GM18861 (cell line): ENCODE data around the gene HEATR5A.
"Not testable (repeated sequence)": the region's sequence is repeated elsewhere in the genome, so short reads cannot be mapped to it uniquely, and the experiment has no call there.

Experiments
- ATAC-seq: cut with Tn5 transposase; IDR thresholded peaks from one replicate; pipeline ENCODE4 v1.9.1; 2021; ENCODE audit not compliant: unreplicated experiment

HEATR5A gene

DNA sequence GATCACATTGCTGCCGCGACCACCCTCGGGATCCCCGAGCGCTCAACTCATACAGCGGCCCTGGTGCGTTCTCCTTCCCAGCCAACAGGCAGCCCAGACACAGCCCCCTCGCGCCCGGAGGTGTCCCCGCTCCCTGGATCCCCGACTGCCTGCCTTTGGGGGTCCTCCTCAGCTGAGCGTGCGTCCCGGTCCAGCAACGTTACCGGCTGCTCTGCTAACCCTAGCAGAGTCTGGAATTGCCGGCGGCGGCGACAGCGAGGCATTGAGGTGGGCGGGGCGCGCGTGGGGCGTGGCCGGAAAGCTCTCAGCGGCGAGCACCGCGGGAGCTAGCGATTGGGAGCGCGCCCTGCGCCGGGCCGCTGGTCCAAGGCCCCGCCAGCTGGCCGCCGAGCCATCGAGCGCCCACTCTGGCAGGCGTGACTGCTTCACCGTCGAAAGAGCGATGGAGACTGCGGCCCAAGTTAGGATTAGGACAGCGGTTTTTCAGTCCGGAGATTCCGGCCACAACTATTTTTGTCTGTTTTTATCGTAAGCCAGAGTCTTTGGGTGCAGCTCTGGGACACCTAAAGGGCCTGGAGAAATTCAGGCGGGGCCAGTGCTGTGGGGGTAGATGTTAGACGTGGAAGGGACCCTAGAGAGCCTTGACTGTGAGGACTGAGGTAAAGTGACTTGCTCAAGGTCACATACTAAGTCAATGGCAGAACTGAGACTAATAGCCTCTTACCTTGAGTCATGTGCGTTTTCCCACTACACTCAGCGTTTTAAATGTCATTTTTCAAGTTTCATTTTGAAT is at the start of gene HEATR5A:
TSS of gene HEATR5A (minus strand) at position 232 of the 793 bp plus-strand sequence. CDS start 17,575 bp downstream, outside the sequence.
- peak; percentile 98 for ATAC-seq

DNA sequence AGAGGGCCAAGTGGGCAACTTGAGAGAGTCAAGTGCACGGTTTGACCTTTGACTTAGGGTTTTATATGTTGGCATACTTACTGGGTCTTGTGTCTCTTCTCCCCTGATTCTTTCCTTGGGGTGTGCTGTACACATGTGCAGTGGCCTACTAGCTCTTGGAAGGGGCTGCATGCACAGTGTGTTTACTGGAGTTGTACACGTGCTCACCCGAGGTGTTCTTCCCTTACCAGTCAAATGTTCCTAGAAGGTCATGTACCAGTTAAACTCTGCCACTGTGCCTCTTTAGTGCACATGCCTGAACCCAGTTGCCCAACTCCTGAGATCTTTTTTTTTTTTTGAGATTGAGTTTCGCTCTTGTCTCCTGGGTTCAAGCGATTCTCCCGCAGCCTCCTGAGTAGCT is 46.2 kb upstream of the HEATR5A start:
- ATAC-seq: no peak

DNA sequence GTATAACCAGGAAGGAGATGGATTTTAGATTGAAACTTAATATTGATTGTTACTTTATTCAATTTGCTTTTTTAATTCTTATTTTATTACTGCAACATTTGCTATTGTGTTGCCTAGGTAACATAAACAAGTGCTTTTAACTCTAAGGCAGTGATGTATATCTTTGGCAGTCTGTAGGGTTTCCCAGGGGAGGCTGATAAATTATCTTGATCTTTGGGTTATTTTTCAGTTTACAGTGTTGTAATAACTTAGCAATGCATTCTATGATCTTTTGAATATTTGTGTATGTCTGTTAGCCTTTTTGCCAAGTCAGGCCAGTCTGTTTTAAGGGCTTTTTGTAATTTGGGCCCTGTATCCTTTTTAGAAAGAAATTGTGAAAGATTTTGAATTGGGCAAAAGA is 44.8 kb upstream of the HEATR5A start:
- no peak for ATAC-seq

DNA sequence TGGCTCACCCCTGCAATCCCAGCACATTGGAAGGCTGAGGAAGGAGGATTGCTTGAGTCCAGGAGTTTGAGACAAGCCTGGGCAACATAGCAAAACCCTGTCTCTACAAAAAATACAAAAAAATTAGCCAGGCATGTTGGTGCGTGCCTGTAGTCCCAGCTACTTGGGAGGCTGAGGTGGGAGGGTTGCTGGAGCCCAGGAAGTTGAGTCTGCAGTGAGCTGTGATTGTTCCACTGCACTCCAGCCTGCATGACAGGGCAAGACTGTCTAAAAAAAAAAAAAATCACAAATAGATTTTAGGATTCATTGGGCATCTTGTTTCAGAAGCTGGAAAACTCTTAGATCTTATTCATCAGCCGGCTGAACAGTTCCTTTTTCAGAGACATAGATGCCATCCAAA is 42.1 kb upstream of the HEATR5A start:
- ATAC-seq: not testable (repeated sequence)

DNA sequence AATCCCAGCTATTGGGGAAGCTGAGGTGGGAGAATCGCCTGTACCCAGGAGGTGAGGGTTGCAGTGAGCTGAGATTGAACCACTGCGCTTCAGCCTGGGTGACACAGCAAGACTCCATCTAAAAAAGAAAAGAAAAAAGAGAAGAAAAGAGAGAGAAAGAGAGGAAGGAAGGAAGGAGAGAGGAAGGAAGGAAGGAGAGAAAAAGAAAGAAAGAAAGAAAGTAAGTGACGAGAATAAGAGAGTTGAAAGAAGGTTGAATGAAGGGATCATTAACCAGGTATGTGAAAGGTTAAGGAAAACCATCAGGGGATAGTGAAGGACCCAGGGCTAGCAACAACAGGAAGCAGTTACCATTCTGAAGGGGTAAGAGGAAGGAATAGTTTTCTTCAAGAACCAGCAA is 41.2 kb upstream of the HEATR5A start:
- ATAC-seq: no peak

DNA sequence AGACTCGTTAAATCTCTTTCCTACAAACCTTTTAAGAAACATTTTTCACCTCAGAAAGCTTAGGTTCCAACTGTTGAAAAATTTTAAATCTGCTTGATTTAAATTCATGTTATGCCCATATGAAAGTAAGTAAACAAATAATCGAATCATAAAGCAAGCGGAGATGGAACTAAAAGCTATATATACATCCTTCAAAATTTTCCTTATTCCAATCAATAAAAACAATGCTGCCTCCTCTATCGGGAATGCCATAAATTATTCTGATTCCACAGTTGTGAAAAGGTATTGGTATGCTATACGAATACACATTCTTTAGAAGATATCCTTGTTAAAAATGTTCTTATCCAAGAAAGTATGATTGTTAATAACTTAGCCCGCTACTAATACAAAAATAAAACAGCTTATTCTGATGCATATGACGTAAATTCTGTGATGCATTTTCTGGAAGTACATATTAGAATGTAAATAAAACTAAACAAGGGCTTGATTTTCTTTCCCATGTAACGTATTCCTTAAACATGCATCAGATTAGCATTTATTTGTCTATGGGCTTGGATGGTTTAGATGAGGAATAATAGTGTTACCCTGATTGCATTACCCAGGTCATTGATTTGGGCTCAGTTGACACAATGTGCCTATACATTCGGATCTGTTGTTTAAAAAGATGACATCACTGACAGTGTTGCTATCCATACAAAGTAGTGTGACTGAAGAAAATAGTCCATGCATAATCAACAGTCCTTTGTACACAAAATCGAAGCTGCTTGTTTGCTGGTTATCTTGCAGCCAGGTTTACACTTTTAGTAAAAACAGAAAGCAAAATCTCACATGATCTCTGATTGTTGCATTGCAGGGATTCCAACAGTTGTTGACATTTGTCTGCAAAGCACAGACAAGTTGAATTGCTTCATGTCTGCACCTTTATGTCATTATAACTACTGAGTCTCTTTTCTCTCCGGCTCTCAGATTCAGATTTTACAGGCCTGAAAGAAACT is 37.6 kb upstream of the HEATR5A start:
- ATAC-seq: no peak

DNA sequence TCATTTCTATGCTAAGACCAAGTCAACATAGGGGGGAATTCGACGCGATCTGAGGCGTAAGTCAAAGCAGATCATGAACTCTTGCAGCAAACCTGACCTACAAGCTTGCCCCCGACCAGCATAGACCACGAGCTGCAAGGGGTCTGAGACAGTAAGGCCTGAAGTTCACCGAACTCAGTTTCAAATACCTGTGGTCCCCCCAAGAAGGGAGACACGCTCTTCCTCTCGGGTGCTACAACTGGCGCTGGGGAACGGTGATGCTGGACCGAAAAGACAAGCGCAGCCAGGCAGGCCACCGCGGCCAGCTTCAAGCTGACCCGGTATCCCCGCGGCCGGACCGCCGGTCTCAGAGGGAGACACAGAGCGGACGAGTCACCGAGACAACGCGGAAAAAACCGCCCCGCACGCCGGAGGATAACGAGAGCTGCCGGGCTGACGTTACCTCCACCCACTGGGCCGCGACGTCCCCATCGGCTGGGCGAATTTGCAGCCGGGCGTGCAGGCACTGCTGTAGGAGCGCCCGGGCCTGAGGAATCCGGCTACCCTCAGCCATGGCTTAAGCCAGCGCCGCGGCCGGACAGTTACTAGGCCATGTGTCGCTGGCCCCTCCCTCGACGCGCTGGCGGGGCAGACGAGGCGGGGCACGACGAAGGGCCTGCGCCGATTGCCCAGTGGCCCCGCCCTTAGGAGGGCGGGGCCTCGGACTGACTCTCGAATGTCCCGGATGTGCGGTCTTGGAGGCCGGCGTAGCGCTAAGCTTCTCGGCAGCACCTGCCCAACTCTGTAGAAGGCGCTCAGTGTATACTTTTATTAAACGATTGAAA is 36.7 kb upstream of the HEATR5A start, which contains the start of gene DTD2:
TSS of gene DTD2 (minus strand) at position 666 of the 824 bp plus-strand sequence. CDS start at position 553, 113 bp downstream.
- ATAC-seq: peak; percentile 95

DNA sequence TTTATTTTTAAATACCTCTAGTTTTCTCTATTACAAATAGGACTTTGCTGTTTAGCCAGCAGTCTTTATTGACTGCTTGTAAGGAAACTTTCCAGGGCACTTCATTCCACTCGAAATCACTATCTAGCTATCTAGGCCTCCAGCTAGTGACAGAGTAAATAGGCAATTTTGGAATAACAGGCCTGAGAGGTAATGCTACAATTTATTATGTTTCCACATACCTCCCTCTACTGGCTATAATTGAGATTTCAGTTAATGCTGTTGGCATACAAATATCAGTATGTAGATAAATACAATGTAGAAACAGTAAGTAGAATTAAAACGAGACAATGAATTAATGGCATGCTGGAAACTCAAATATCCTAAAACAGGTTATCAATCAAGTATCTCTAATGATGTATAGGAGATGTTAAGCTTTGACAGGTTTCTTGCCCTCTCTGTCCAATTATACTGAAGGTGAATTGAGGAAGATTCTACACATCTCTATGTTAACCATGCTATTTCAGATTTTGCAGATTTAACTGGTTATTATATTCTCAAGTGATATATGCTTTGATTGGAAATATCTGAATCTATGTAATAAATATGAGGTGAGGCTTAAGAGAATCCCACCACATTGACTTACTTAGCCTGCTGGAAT is 29.7 kb upstream of the HEATR5A start:
- peak; percentile 82 for ATAC-seq

DNA sequence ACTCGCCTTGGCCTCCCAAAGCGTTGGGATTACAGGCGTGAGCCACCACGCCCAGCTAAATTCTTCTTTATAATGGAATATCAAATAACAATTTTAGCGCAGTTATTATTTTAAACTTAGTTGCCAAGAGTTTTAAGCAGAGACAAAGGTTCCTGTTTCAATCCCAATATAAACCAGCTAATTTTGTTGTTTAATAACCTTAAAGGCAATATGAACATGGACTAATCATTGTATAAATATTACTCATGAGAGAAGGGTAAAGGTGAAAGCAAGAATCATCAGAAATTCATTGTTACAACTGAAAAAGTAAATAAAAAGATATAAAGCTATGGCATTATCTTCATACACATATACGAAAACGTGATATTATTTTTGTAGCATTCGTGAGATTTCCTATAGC is 28.8 kb upstream of the HEATR5A start:
- no peak for ATAC-seq

DNA sequence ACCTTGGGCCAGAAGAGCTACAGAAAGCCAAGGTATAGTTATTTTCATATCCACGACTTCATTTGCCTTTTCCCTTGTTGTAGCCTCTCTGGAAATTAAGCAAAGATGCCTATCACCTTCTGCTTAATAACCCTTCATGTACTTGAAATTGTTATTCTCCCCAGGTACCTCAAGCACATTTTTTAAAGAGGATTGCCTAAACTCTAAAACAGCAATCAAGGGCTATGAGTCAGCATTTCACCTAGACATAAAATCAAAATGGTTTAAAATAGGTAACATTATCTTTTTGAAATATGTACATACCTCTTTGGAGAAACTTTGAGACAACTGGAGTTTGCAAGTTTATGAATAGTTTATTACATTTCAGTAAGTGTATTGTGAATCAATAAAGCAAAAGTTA is 25.4 kb upstream of the HEATR5A start:
- no peak for ATAC-seq

DNA sequence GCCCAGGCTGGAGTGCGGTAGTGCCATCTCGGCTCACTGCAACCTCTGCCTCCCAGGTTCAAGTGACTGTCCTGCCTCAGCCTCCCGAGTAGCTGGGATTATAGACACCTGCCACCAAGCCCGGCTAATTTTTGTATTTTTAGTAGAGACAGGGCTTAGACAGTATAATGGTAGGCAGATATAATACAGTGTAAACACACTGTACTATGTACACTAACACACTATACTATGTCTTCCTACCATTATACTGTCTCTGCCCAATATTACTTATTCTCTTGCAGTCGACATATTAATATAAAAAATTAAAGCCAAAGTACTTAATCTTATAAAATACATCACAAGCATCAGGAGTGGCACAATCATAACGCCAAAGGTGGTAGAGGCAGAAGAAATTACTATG is 21.9 kb upstream of the HEATR5A start:
- ATAC-seq: no peak

DNA sequence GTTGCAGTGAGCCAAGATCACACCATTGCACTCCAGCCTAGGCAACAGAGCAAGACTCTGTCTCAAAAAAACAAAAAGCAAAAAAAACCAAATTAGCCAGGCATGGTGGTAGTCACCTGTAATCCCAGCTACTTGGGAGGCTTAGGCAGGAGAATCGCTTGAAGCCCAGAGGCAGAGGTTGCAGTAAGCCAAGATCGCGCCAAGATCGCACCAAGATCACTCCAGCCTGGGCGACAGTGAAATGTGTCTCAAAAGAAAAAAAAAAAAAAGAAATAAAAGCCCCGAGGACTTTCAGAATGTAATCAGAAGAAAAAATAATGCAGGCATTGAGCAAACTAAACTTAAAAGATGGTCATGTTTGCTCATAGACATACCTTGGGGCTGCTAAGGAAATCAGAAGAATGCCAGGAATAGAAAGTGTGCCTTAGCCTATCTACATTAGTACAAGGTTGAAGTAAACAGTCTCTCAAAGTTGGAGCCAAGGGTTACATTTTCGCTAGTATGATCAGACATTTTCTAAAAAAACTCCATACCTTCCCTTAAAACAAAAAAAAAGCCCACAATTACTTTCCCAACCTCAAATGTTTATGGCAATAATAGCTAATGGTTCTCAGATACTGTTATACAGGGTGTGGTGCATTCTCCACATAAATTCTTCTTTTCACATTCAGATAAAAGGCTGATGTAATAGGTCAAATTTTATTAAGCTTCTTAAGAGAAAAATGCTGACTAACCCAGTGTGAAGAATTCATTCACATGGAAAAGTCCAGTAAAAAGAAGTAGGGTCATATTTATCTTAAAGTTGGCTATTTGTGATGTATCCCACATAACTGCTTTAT is 21.1 kb upstream of the HEATR5A start:
- no peak for ATAC-seq

DNA sequence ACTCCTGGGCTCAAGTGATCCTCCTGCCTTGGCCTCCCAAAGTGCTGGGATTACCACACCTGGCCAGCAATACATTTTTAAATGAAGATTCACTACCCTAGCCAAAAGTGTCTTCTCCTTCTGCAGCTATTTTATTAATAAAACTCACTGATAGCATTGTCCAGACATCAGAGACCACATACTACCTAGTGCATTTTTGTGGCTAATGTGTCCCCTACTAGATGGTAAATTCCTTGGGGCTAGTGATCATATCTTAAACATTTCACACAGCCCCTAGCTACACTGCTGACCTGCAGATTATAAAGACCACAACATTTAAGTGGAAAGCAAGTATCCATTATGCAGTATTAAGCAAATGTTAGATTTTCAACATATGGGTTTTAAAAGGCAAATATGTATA is 19.9 kb upstream of the HEATR5A start:
- ATAC-seq: no peak

DNA sequence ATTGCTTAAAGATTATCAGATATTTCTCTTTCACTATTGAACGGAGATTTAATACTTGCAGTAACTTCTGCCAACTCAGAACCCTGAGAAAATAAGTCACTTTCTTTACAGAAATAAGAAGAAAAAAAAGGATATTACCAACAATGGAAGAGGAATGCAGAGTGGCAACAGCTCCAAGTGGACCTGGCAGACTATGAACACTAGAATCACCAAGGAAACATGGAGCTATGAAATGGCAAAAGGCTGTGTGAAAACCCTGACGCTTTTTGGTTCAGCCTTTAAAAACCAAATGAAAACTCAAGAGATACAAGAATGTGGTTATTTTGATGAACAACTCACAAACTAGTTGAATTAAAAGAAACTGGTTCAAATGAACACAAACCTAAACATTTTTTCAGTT is 19.2 kb upstream of the HEATR5A start:
- ATAC-seq: no peak

DNA sequence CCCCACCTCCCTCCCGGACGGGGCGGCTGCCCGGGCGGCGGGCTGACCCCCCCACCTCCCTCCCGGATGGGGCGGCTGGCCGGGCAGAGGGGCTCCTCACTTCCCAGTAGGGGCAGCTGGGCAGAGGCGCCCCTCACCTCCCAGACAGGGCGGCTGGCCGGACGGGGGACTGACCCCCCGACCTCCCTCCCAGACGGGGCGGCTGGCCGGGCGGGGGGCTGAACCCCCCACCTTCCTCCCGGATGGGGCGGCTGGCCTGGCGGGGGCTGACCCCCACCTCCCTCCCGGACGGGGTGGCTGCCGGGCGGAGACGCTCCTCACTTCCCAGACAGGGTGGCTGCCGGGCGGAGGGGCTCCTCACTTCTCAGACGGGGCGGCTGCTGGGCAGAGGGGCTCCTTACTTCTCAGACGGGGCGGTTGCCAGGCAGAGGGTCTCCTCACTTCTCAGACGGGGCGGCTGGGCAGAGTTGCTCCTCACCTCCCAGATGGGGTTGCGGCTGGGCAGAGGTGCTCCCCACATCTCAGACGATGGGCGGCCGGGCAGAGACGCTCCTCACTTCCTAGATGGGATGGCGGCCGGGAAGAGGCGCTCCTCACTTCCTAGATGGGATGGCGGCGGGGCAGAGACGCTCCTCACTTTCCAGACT is 16.8 kb upstream of the HEATR5A start:
- ATAC-seq: not testable (repeated sequence)

DNA sequence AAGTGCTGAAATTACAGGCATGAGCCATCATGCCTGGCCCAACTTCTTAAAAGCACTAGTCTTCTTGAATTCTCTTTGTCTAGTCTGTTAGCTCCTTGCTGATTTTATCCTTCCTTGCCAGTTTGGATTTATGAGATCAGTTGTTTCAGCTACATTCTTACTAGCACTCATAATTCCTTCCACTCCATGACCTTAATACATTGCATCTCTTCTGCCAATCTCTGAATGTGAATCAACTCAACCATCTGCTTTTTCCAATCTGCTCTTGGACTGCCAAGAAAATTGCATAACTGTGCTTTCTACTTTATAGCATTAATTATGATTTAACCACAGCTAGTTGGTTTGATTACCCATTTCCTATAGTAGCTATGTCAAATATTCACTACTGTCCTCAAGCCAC is 14.9 kb upstream of the HEATR5A start:
- ATAC-seq: no peak

DNA sequence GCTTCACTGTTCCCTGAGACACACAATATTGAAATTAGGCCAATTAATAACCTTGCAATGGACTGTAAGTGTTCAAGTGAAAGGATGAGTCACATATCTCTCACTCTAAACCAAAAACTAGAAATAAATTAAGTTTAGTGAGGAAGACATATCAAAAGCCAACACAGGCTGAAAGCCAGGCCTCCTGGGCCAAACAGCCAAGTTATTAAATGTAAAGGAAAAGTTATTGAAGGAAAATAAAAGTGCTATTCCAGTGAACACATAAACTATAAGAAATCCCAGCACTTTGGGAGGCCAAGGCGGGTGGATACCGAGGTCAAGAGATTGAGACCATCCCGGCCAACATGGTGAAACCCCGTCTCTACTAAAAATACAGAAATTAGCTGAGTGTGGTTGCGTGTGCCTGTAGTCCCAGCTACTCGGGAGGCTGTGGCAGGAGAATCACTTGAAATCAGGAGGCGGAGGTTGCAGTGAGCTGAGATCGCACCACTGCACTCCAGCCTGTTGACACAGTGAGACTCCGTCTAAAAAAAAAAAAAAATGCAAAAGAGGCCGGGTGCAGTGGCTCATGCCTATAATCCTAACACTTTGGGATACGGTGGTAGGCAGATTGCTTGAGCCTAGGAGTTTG is 10.4 kb upstream of the HEATR5A start:
- ATAC-seq: no peak

DNA sequence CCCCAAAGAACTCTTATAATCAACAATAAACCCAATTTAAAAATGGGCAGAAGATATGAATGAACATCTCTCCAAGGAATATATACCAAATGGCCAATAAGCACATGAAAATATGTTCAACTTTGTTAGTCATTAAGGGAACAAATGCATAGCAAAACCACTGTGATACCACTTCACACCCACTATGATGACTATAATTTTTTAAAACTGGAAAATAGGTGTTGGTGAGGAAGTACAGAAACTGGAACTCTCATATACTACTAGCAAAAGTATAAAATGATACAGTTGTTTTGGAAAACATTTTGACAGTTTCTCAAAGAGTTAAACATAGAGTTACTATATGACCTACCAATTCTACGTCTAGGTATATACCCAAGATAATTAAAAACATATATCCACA is 9.4 kb upstream of the HEATR5A start:
- no peak for ATAC-seq

DNA sequence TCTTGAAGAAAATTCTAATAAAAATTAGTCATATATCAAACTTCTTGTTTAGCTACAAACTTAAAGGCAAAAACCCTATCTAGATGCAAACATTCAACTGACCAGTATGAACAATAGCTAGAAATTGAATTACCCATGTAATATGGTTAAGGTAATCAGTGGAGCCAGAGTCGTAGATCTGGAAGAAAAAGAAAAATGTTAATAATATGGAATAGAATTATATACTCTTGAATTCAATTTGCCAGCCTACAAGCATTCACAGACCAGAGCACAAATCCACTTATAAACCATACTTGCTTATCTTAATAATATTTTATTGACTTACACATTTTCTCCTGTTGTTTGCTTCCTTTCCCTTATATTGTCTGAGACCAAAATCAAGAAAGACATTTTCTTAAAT is 7.7 kb upstream of the HEATR5A start:
- ATAC-seq: no peak
